Right lobe of liver (tissue), 4 donors: ENCODE results near the gene SLC10A3.

Experiments
- CTCF ChIP-seq, 4 donors: fragments of 200-600 bp in 3 of 4; fragments of 450-650 bp in 1 of 4; IDR thresholded peaks; one replicate each; pipeline versions ENCODE4 v1.5.1 to v1.8.0; 2016 to 2022; ENCODE audit warnings: antibody characterized with exemption in 4 of 4, mild to moderate bottlenecking in 2 of 4
- POLR2A ChIP-seq: fragments of 450-650 bp; IDR thresholded peaks from one replicate; pipeline ENCODE4 v1.6.1; 2017; ENCODE audit warnings: antibody characterized with exemption, mild to moderate bottlenecking
- donor health status: DM: no; HTN: no; CAD: no.
- donor health status: DM: no; HTN: no; CAD: no.
- donor health status: DM: no; HTN: yes; CAD: no.

DNA sequence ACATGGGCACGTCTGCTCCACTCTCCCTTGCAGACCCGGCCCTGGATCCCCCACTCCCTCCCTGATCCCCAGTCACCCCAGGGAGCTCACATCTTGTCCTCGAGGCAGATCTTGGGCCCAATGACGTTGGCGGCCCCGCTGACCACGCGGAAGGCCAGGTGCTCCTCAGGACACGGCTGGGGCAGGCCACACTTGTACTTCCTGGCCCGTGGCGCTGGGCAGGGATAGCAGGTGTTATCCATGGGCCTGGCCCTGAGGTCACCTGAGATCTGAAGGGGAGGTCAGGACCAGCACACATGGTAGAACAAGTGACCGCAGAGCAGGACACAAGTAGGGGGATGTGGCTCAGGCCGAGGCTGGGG, 17.9 kb upstream of the SLC10A3 start:
- no peak for TF ChIP-seq CTCF (IDR thresholded peaks at IDR 0.05)
- no peak for TF ChIP-seq POLR2A
